Gastroesophageal sphincter (tissue), 4 donors: ENCODE data around the gene RTP1. TPM values are rescaled to one million over a fixed set of nuclear protein-coding genes. Genes with fewer than 3 reads are reported as not detected.
"Not testable (repeated sequence)": the region's sequence is repeated elsewhere in the genome, so short reads cannot be mapped to it uniquely, and the experiment has no call there.

ENCODE experiments used
- ATAC-seq: fragments of 150-250 bp; one replicate; pipeline ENCODE4 v1.9.1; 2016; ENCODE audit warnings: mild to moderate bottlenecking, moderate library complexity
- H3K27ac ChIP-seq, 4 donors: fragments of 200-600 bp; sonication (generic) in 3 of 4; 1 replicate in 3 of 4; 2 replicates in 1 of 4; pipeline ENCODE4 v1.5.1; 2016 to 2019
- H3K27me3 ChIP-seq: fragments of 200-600 bp; sonication (generic); one replicate; pipeline ENCODE4 v1.5.1; 2019
- H3K36me3 ChIP-seq, 2 donors: fragments of 200-600 bp; sonication (generic); one replicate each; pipeline ENCODE4 v1.5.1; 2019; ENCODE audit warnings: control low read depth in 1 of 2
- H3K4me1 ChIP-seq, 3 donors: fragments of 200-600 bp; sonication (generic); 1 replicate in 2 of 3; 2 replicates in 1 of 3; pipeline ENCODE4 v1.5.1; 2016 to 2019; ENCODE audit warnings: control low read depth in 2 of 3
- H3K4me3 ChIP-seq, 2 donors: fragments of 200-600 bp; sonication (generic); one replicate each; pipeline ENCODE4 v1.5.1; 2019; ENCODE audit warnings: mild to moderate bottlenecking in 1 of 2, moderate library complexity in 1 of 2
- H3K9me3 ChIP-seq, 3 donors: fragments of 200-600 bp; sonication (generic); one replicate each; pipeline ENCODE4 v1.5.1; 2017 to 2019; ENCODE audit warnings: control low read depth in 2 of 3
- CTCF ChIP-seq, 4 experiments: fragments of 200-600 bp in 2 of 4; fragments of 450-650 bp in 2 of 4; sonication (generic) in 1 of 4; IDR thresholded peaks; one replicate each; pipeline ENCODE4 v1.5.1; 2017 to 2019; ENCODE audit warnings: antibody characterized with exemption in 4 of 4, mild to moderate bottlenecking in 2 of 4, moderate library complexity in 2 of 4
- EP300 ChIP-seq: sonication (generic); formaldehyde crosslinking; IDR thresholded peaks from one replicate; pipeline ENCODE4 v1.6.1; 2017; ENCODE audit warnings: antibody characterized with exemption, mild to moderate bottlenecking
- POLR2A ChIP-seq, 2 donors: fragments of 450-650 bp; IDR thresholded peaks; one replicate each; pipeline ENCODE4 v1.6.1; 2017; ENCODE audit warnings: antibody characterized with exemption in 2 of 2, mild to moderate bottlenecking in 2 of 2, moderate library complexity in 1 of 2
- POLR2AphosphoS5 ChIP-seq: sonication (generic); formaldehyde crosslinking; IDR thresholded peaks from one replicate; pipeline ENCODE4 v1.6.1; 2017; ENCODE audit warnings: antibody characterized with exemption
- WGBS, 2 donors: methylation state at CpG; one replicate each; pipeline ENCODE4 v1.1.5; 2018; ENCODE audit warnings: low coverage in 1 of 2; 5-methylcytosine and 5-hydroxymethylcytosine counted together
- total RNA-seq, 4 donors: library from RNA; depleted of rRNA; stranded (reverse); fragments of >200 nt; gene quantifications; one replicate each; pipeline ENCODE4 v1.1.0, GENCODE V29; 2016

Gene RTP1
- total RNA-seq, 4 donors from 2014 or later = not detected

DNA sequence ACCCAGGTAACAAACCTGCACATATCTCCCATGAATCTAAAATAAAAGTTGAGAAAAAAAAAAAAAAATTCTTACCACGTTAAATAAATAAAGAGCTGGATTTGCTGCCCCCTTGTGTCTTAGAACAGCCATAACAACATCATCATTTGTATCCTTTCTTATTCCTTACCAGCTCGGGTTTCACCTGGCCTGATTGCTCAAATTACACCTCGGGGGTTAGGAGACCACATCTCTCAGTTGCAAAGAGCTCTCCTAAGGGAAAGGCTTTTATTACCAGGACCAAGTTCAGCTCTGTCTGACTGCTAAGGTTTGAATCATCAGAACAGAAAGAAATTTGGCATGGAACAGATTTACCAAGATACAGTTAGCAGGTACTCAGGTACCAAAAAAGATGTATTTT lies 32.1 kb upstream of the RTP1 start:
- H3K27ac ChIP-seq = no peak overlapping the region
- H3K9me3 ChIP-seq = peaks cover 0 to 1% (median 0%) of the 10 kb centered on the region in 3 donors
- no peak for ATAC-seq
- no peaks in the 10 kb centered on the region for H3K36me3 ChIP-seq
- H3K4me1 ChIP-seq = peaks cover 0 to 11% (median 0%) of the 10 kb centered on the region in 3 donors
- H3K4me3 ChIP-seq = no peak overlapping the region
- 0% methylated on average over 3 of the region's 3 CpGs for WGBS, 2 donors
- H3K27me3 ChIP-seq = no peaks in the 10 kb centered on the region
- peak; percentile 65 to 80 (median 70) for TF ChIP-seq CTCF (IDR thresholded peaks at IDR 0.05)
- no peak for TF ChIP-seq EP300

GRCh38 chr3:187166750-187167149 lies 30.5 kb upstream of the RTP1 start:
- no peaks in the 10 kb centered on the region for H3K9me3 ChIP-seq
- no peaks in the 10 kb centered on the region for H3K36me3 ChIP-seq
- no peaks in the 10 kb centered on the region for H3K27me3 ChIP-seq
- no peak for ATAC-seq
- no peak overlapping the region for H3K4me3 ChIP-seq
- no peak overlapping the region for H3K27ac ChIP-seq
- peaks cover 0 to 11% (median 0%) of the 10 kb centered on the region in 3 donors for H3K4me1 ChIP-seq
- no peak for TF ChIP-seq POLR2AphosphoS5
- no peak for TF ChIP-seq EP300
- TF ChIP-seq POLR2A (IDR thresholded peaks at IDR 0.05) = no peak
- no peak for TF ChIP-seq CTCF (IDR thresholded peaks at IDR 0.05)
- WGBS, 2 donors = 85 to 89% methylated on average over 8 of the region's 8 CpGs

- no peak for ATAC-seq
- peak overlapping the region in 2 of 4 donors; percentile 7 to 12 for H3K27ac ChIP-seq
- no peaks in the 10 kb centered on the region for H3K36me3 ChIP-seq
- no peaks in the 10 kb centered on the region for H3K27me3 ChIP-seq
- peaks cover 0 to 11% (median 0%) of the 10 kb centered on the region in 3 donors for H3K4me1 ChIP-seq
- no peak overlapping the region for H3K4me3 ChIP-seq
- 45 to 50% methylated on average over 5 of the region's 5 CpGs for WGBS, 2 donors
- TF ChIP-seq EP300 = no peak
- TF ChIP-seq CTCF (IDR thresholded peaks at IDR 0.05) = no peak
- no peak for TF ChIP-seq POLR2AphosphoS5
- no peaks in the 10 kb centered on the region for H3K9me3 ChIP-seq
Observed at GRCh38 chr3:187167777-187168176, 29.5 kb upstream of the RTP1 start.

DNA sequence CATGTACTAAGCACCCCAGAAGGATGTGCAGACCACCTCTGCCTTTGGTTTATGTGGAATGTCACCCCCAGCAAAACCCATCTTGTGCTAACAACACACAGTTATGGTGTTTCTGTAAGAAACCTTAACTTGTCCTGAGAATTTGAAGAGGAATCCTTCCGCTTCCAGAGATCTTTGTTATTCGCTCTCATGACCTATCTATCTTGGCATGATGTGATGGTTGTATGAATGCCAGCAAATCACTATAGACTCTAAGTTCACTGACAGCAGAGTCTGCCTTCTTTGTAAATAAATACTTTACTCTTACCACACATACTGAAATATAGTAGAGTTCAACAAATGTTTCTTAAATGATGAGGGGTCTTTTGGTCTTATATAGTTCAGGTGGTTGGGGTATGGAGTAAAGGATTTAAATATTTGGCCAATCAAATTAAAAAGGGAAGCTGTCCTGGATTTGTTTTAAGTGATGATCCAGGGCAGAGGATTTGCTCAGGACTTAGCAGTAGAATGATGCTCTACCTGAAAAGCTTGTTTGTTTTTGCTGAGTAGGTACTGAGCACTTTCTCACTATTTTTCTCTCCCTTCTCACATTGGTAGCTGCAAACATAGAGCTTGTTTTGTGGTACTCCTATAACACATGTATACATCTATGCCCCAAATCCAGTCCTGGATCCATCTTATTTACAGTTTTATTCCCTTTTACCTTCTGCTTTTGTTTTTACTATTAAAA lies 27.9 kb upstream of the RTP1 start:
- no peaks in the 10 kb centered on the region for H3K27me3 ChIP-seq
- ATAC-seq = no peak
- WGBS, 2 donors = 52 to 69% methylated on average over 2 of the region's 2 CpGs
- no peak for TF ChIP-seq POLR2AphosphoS5
- TF ChIP-seq CTCF (IDR thresholded peaks at IDR 0.05) = no peak
- TF ChIP-seq EP300 = no peak
- no peak for TF ChIP-seq POLR2A (IDR thresholded peaks at IDR 0.05)
- no peak overlapping the region for H3K4me3 ChIP-seq
- H3K4me1 ChIP-seq = peaks cover 0 to 23% (median 0%) of the 10 kb centered on the region in 3 donors
- no peaks in the 10 kb centered on the region for H3K9me3 ChIP-seq
- H3K36me3 ChIP-seq = no peaks in the 10 kb centered on the region
- H3K27ac ChIP-seq = no peak overlapping the region

GRCh38 chr3:187170911-187171310 lies 26.4 kb upstream of the RTP1 start:
- not testable (repeated sequence) for H3K4me3 ChIP-seq, H3K27ac ChIP-seq, H3K27me3 ChIP-seq, H3K9me3 ChIP-seq, H3K36me3 ChIP-seq, ATAC-seq
- WGBS, 2 donors = 89 to 94% methylated on average over 5 of the region's 5 CpGs
- H3K4me1 ChIP-seq = peaks cover 0 to 25% (median 0%) of the 10 kb centered on the region in 3 donors
